ENCODE data around the gene SLC1A4. TPM values are rescaled to one million over a fixed set of nuclear protein-coding genes. Genes with fewer than 3 reads are reported as not detected.

Gene SLC1A4
- total and polyA plus RNA-seq, 10 of the 15 experiments (the other 5 are each of a cell fraction or from before 2014, with no cell fraction given) = 10.8 to 43.2 (median 27.7) TPM

- H3K36me3 ChIP-seq (ENCODE audit: control insufficient read depth in 2 of 2, insufficient read depth in 2 of 2, low read length in 1 of 2) = no peaks in the 10 kb centered on the region
- WGBS (ENCODE audit: insufficient coverage, insufficient replicate concordance, low lambda C conversion rate, missing lambda C conversion rate) = 11% methylated on average over 40 of the region's 42 CpGs
- peak; percentile 13 for FAIRE-seq
- H3K4me2 ChIP-seq (ENCODE audit: control insufficient read depth, insufficient read depth) = peak overlapping the region; percentile 100
- H3K79me2 ChIP-seq (ENCODE audit: control insufficient read depth, insufficient read depth, low read length) = peaks cover 4% of the 10 kb centered on the region
- no peaks in the 10 kb centered on the region for H3K27me3 ChIP-seq (replicated peaks in 1 of 2; ENCODE audit: control insufficient read depth in 2 of 2, insufficient read depth in 2 of 2, low read length in 1 of 2)
- peak overlapping the region; percentile 63 for H3K27ac ChIP-seq (ENCODE audit: control insufficient read depth, insufficient read depth)
- H3K4me1 ChIP-seq (ENCODE audit: control insufficient read depth, insufficient read depth, low read length) = peaks cover 47% of the 10 kb centered on the region
- no peaks in the 10 kb centered on the region for H4K20me1 ChIP-seq (ENCODE audit: control insufficient read depth, insufficient read depth)
- H2AFZ ChIP-seq (ENCODE audit: control insufficient read depth, low read depth, low read length) = peak overlapping the region; percentile 92
- intact Hi-C loops (cut with micrococcal nuclease; ENCODE audit: unreplicated experiment) (loop anchor here (2.0 kb wide), 1 partner anchor 171 kb away; the partner anchor contains the start of gene ACTR2), in situ Hi-C loops (cut with MboI) (no loop called here)
- SMC1A ChIA-PET (ENCODE audit: uncharacterized antibody, unreplicated experiment) = interaction anchor here (0.6 to 5.5 kb wide), 21 partner anchors 9 to 725 kb away, joined by 3 to 36 read pairs (median 4); partner anchors contain the start of genes RAB1A and SERTAD2
- H3K9me3 ChIP-seq (replicated peaks; ENCODE audit: control insufficient read depth, insufficient read depth, low read length) = peaks cover 5% of the 10 kb centered on the region; the same call in 2 of the 3 replicates
- peak; percentile 37 for ATAC-seq
- BruUV-seq (replicated peaks) = TSS peak; percentile 69
- peak overlapping the region; percentile 55; the same call in 1 of the 2 replicates for H3K9ac ChIP-seq (ENCODE audit: control insufficient read depth, insufficient read depth, low read length)
- peak overlapping the region; percentile 62 for H3K4me3 ChIP-seq
- CTCF ChIA-PET = interaction anchor here (0.6 to 4.5 kb wide), 19 partner anchors 9 to 725 kb away, joined by 3 to 46 read pairs (median 4); partner anchors contain the start of gene ACTR2
- DNase-seq (ENCODE audit: low read depth, low spot score) = no peak
- POLR2A ChIA-PET = interaction anchor here (0.7 to 3.8 kb wide), 17 partner anchors 9 to 602 kb away, joined by 3 to 18 read pairs (median 4); partner anchors contain the start of genes ACTR2 and RAB1A
- RAD21 ChIA-PET (ENCODE audit: unreplicated experiment) = interaction anchor here (0.6 to 5.5 kb wide), 27 partner anchors 9 to 727 kb away, joined by 3 to 58 read pairs (median 5); partner anchors contain the start of genes ACTR2, AFTPH and RAB1A
- TF ChIP-seq KLF5 (IDR thresholded peaks at IDR 0.05; ENCODE audit: partially characterized antibody) = no peak
- TF ChIP-seq CUX1 (IDR thresholded peaks at IDR 0.05; ENCODE audit: insufficient replicate concordance, low read depth, low read length) = no peak
- TF ChIP-seq BRCA1 (IDR thresholded peaks at IDR 0.05; ENCODE audit: low read depth, low read length) = no peak
- no peak for TF ChIP-seq KDM1A (IDR thresholded peaks at IDR 0.05; ENCODE audit: borderline replicate concordance)
- no peak for TF ChIP-seq PAX5 (IDR thresholded peaks at IDR 0.05; ENCODE audit: borderline replicate concordance, low read depth, low read length)
- TF ChIP-seq CREB1 (IDR thresholded peaks at IDR 0.05; ENCODE audit: low read depth) = no peak
- TF ChIP-seq ATF7 (IDR thresholded peaks at IDR 0.05; ENCODE audit: low read depth) = no peak
- no peak for TF ChIP-seq CHD2 (IDR thresholded peaks at IDR 0.05; ENCODE audit: borderline replicate concordance, low read depth, low read length)
- peak; percentile 69; the same call in 1 of the 2 replicates for TF ChIP-seq MXI1 (IDR thresholded peaks at IDR 0.05; ENCODE audit: low read depth, low read length)
- no peak for TF ChIP-seq NFXL1 (IDR thresholded peaks at IDR 0.05; ENCODE audit: borderline replicate concordance)
- TF ChIP-seq CTCF (IDR thresholded peaks at IDR 0.05 in 2 of 3, conservative IDR thresholded peaks at IDR 0.05 in 1 of 3; ENCODE audit: control insufficient read depth in 2 of 3, extremely low read depth in 1 of 3, insufficient read depth in 1 of 3, low read depth in 3 of 3, low read length in 3 of 3) = no peak
- TF ChIP-seq, protein P1, sequence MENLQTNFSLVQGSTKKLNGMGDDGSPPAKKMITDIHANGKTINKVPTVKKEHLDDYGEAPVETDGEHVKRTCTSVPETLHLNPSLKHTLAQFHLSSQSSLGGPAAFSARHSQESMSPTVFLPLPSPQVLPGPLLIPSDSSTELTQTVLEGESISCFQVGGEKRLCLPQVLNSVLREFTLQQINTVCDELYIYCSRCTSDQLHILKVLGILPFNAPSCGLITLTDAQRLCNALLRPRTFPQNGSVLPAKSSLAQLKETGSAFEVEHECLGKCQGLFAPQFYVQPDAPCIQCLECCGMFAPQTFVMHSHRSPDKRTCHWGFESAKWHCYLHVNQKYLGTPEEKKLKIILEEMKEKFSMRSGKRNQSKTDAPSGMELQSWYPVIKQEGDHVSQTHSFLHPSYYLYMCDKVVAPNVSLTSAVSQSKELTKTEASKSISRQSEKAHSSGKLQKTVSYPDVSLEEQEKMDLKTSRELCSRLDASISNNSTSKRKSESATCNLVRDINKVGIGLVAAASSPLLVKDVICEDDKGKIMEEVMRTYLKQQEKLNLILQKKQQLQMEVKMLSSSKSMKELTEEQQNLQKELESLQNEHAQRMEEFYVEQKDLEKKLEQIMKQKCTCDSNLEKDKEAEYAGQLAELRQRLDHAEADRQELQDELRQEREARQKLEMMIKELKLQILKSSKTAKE (IDR thresholded peaks at IDR 0.05; ENCODE audit: low read depth, poor library complexity, severe bottlenecking) = no peak
Observed at GRCh38 chr2:65055422-65056214, 66.4 kb downstream of the SLC1A4 start.

Measured in GM12878 (cell line).